HEK293T (cell line): ENCODE results near the gene STATH.
"Not testable (repeated sequence)": the region's sequence is repeated elsewhere in the genome, so short reads cannot be mapped to it uniquely, and the experiment has no call there.

Experiments used
- L3MBTL2 ChIP-seq: fragments of 450-650 bp; conservative IDR thresholded peaks from 2 replicates; pipeline ENCODE4 v1.6.1; 2016; ENCODE audit warnings: mild to moderate bottlenecking
- SP1 ChIP-seq: fragments of 450-650 bp; IDR thresholded peaks from 2 replicates; pipeline ENCODE4 v1.6.1; 2017

DNA sequence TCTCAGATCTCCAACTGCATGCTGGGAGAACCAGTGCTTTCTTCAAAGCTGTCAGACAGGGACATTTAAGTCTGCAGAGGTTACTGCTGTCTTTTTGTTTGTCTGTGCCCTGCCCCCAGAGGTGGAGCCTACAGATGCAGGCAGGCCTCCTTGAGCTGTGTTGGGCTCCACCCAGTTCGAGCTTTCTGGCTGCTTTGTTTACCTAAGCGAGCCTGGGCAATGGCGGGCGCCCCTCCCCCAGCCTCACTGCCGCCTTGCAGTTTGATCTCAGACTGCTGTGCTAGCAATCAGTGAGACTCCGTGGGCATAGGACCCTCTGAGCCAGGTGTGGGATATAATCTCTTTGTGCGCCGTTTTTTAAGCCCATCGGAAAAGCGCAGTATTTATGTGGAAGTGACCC, 23.2 kb downstream of the STATH start:
- not testable (repeated sequence) for TF ChIP-seq L3MBTL2, SP1
